Mucosa of gallbladder (tissue), 1 donor: Measurements from ENCODE around the gene AK3. TPM values are rescaled to one million over a fixed set of nuclear protein-coding genes. Genes with fewer than 3 reads are reported as not detected.

Experiments used
- DNase-seq: peaks from one replicate; pipeline ENCODE4 v3.0.0-alpha.2; 2020; ENCODE audit warnings: low spot score
- total RNA-seq: library from RNA; stranded (reverse); gene quantifications from one replicate; pipeline ENCODE4 v1.2.1, GENCODE V29; 2021
- donor health status: DM: no; HTN: no; CAD: no.

The AK3 gene
- total RNA-seq, 1 donor from 2014 or later = 40.9 TPM

- DNase-seq = no peak
Measured at GRCh38 chr9:4706021-4706420, 35.0 kb downstream of the AK3 start.

DNA sequence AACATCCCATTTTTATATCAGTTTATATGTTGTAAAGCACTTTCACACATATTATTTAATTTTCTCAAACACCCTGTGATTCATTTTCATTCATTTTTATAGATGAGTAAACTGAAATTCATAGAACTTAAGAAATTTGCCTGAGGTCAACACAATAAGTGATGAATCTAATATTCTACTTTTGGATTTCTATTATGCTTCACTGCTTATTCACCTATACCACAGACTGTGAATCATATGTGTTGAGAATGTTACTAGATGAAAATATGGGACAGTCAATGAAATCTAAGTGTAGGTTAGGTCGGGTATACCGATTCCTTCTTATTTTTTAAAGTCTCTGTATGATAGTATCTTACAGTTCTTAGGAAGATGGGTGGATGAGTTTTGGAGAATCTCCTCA is 36.9 kb downstream of the AK3 start:
- no peak for DNase-seq

- DNase-seq = no peak
Measured at GRCh38 chr9:4701526-4701925, 39.5 kb downstream of the AK3 start.

GRCh38 chr9:4700932-4701331 is 40.1 kb downstream of the AK3 start:
- DNase-seq = no peak

- no peak for DNase-seq
Measured at GRCh38 chr9:4700091-4700490, 40.9 kb downstream of the AK3 start.

DNA sequence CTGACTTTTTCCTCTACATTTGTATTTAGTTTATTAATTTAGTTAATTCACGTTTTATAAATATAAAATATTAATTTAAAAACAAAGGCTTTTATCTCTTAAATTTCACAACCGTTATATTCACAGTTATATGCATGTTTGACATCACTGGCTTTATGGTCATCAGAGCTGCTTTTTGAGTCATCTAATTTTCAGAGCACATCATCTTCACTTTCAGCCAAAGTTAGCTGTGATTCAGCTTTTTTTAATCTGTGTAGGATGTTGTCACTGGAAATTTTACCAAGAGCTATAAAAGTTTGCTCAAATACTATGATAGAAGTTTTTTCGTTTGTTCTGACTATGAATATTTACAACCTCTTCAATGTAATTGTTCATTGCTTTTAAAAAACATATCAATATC is 49.2 kb downstream of the AK3 start:
- DNase-seq = no peak

- DNase-seq = no peak
Measured at GRCh38 chr9:4690144-4690543, 50.9 kb downstream of the AK3 start.

GRCh38 chr9:4689687-4690104 is 51.3 kb downstream of the AK3 start:
- DNase-seq = no peak

- no peak for DNase-seq
Measured at GRCh38 chr9:4689021-4689420, 52.0 kb downstream of the AK3 start.

DNA sequence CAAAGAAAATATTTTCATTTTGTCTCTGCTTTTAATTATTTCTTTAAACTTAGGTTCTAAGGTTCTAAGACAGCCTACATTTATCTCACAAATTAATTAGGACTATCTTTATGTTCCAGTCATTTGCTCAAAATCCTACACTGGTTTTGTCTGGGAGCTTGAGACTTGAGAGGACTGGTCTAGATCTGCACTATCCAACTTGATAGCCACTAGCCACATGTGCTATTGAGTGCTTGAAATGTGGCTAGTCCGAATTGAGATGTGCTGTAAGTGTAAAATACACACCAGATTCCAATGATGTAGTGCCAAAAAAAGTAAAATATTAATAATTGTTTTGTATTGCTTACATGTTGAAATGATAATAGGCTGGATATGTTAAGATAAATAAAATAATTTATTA is 54.4 kb downstream of the AK3 start:
- DNase-seq = no peak

DNA sequence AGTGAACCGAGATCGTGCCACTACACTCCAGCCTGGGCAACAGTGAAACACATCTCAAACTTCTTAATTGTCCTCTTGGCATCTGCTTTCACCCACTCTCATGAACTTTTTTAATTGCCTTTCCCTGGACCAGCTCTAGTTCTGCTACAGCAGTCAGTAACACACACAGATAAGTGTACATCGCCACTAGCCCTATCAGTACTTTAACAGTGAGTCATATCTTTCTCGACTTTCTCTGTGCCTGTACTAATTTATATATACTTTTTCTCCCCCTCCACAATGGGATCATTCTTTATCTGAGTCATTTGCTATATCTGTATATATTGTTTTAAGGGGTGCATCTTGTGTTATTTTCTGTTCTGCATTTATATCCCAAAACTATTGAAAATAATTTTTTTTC is 54.9 kb downstream of the AK3 start:
- no peak for DNase-seq

DNA sequence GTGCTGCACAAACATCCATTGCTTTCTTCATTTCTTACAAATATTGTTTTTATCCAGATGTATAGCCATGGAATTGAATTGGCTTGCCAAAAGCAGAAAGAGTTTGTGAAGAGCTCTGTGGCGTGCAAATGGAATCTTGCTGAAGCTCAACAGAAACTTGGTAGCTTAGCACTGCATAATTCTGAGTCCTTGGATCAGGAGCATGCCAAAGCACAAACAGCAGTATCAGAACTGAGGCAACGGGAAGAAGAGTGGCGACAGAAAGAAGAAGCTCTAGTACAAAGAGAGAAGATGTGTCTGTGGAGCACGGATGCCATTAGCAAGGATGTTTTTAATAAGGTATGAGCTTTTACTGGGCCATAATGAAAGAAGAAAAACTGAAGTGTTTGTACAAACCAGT is 56.2 kb downstream of the AK3 start:
- DNase-seq = no peak

- no peak for DNase-seq
Measured at GRCh38 chr9:4680750-4681149, 60.3 kb downstream of the AK3 start.

DNA sequence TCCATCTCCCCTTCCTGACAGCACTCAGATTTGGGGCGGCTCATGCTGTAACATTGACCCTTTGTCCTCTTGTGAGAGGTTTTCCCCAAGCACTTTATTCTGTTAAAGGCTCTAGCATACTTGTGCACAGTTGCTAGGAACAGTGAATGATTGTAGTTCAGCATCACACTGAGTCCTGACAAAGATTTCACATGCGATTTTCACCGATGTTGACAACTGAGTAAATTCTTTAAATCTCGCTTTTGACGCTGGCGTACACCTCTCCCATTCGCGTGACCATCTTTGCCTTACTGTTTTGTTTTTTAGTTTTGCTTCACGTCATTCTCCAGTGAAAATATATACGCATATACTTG is 60.9 kb downstream of the AK3 start:
- no peak for DNase-seq

DNA sequence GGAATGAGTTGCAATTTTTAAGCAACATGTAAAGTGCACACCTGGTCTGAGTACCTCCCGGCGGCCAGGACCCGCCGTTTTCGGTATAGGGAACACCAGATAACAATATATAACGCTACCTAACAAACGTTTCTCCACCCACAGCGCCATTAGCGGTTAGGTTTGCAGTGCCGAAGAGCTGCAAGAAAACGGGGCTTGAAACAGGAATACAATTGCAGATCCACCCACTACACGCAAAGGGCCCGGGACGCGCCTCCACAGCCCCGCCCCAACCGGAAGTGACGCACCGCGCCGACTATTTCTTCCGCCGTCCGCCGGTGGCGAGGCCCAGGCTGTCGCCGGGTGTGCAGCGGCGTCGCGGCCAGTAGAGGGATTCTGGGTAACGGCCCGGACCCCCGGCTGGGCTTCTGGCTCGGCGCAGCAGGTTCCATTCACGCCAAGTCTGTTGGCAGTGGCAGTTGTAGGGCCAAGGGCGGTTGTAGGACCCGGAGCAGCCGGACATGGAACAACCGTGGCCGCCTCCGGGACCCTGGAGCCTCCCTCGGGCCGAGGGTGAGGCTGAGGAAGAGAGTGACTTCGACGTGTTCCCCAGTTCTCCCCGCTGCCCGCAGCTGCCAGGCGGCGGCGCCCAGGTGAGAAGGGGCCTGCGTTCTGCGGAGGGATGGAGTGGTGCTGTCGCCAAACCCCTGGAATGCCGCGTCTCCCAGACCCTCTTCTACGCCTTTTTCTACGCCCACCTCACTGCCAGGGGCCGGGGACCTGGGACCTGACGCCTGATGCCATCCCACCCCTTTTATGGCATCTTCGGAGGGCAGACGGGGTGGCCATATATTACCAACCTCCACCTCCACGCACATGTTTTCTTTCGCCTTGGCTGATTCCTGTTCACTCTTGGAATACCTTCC is 61.5 kb downstream of the AK3 start, which contains the start of gene CDC37L1:
Gene CDC37L1 (plus strand): TSS at position 302 of the 905 bp plus-strand sequence. CDS start 199 bp downstream, at position 501.
- peak; percentile 99 for DNase-seq

GRCh38 chr9:4678679-4679267 is 62.2 kb downstream of the AK3 start:
- DNase-seq = no peak

DNA sequence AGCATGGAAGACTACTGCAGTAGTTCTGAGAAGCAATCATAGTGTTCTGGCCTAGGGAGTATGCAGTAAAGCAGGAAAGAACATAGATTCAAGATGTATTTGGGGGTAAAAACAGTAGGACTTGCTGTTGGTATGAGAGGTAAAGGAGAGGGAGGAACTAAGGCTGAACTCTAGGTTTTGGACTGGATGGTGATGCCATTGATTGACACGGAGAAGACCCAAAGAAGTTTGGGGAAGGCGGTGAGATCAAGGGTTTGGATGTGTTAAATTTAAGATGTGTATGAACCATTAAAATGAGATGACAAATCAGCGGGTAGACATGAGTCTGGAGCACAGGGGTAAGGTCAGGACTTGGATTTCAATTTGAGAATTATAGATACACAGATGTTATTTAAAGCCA is 63.6 kb downstream of the AK3 start:
- DNase-seq = no peak

- DNase-seq = no peak
Measured at GRCh38 chr9:4674783-4675182, 66.2 kb downstream of the AK3 start.

GRCh38 chr9:4671737-4672136 is 69.3 kb downstream of the AK3 start:
- no peak for DNase-seq

- no peak for DNase-seq
Measured at GRCh38 chr9:4670591-4670990, 70.4 kb downstream of the AK3 start.

DNA sequence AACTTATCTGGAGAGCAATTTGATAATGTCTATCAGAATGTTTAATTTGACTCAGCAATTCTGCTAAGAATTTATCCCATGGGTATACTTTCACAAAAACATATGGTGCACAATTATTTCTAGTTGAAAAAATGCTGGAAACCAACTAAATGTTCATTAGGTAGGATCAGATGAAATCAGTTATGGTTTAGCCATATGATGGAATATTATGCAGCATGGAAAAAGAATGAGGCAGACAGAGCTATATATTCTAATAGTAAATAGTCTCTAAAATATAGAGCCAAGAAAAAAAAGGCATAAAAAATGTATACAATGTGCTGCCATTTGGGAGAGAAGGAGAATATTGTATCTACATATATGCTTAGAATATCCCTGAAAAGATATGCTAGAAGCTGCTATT is 71.1 kb downstream of the AK3 start:
- no peak for DNase-seq

GRCh38 chr9:4668604-4669003 is 72.4 kb downstream of the AK3 start:
- DNase-seq = no peak

GRCh38 chr9:4667681-4668080 is 73.3 kb downstream of the AK3 start:
- no peak for DNase-seq
